GM19043 (cell line): ENCODE measurements around the gene CDK14.
"Not testable (repeated sequence)": the region's sequence is repeated elsewhere in the genome, so short reads cannot be mapped to it uniquely, and the experiment has no call there.

Experiments used
- ATAC-seq: cut with Tn5 transposase; IDR thresholded peaks from one replicate; pipeline ENCODE4 v1.9.1; 2021; ENCODE audit warnings: low read depth; ENCODE audit not compliant: unreplicated experiment

CDK14 gene

DNA sequence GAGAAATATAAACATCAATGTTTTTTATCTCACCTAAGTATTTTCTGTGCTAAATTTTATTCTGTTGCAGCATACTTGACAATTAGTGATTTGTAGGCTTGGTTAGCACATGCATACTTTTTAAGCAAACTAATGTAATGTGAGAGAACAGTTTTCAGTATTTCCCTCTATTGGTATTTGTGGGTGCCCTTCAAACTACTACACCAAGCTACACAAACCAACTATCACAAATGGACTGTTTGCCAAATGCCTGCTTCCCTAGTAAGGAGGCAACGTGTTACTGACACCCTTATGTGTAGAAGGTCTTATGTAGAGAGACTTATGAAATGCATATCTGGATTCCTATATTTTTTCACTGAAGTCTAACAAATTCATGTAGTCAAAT is 569.7 kb downstream of the CDK14 start:
- ATAC-seq, result peak; percentile 43

DNA sequence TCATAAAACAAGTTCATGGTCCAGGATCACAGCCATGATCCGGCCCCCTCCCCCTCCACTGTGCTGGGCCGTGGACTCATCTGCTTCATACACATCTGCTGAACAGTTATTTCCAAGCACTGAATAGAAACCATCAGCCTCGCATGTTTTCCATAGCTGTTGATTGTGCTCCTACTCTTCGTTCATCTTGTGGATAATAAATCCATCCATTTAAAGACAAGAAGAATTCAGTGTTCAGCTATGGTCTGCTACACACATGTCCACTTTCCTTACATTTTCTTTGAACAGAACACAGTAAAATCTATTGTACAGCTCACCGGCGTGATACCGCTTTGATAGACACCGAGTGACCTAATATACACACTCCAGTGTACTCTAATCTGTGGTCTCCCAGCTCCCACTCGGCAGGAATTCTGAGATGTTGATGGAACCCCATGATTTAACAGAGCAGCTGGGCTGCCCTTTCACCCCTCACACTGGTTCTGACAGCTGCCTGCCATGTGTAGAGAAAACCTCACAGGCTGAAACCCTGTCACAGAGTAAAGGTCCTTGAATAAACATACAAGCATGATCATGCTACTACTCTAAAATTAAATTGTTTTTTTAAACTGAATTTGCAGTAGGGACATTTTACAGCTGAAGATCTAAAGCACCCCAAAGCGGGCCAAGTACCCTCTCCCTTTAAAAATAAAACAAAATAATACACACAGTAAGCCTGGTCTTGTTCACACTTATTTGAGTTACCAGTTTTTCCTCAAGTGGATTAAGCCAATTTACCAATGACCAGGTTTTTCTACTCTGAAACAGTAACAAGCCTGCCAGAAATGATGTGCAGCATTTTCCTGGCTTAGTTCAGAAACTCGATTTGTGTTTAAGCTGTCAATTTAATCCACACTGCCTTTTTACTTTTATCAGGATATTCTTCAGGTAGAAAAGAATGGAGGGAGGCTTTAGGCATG is 573.0 kb downstream of the CDK14 start:
- ATAC-seq, result no peak

DNA sequence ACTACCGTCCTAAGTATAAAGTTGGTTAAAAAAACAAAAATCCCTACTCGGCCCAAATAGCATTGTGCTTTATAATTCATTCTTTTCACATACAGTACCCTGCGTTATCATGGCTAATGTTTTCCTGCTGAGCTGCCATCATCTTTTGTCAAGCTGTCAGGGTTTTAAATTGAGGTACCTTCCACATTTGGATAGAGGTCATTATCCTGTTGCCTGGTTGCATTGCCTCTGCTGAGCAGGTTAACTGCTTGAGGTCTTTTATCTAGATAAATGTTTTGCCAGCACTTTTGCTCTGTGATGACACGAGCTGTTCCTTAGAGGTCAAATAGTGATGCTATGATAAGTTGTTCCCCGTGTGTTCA is 573.7 kb downstream of the CDK14 start:
- no peak for ATAC-seq

- not testable (repeated sequence) for ATAC-seq
These were observed 577.1 kb downstream of the CDK14 start for GRCh38 chr7:91173265-91173664.

DNA sequence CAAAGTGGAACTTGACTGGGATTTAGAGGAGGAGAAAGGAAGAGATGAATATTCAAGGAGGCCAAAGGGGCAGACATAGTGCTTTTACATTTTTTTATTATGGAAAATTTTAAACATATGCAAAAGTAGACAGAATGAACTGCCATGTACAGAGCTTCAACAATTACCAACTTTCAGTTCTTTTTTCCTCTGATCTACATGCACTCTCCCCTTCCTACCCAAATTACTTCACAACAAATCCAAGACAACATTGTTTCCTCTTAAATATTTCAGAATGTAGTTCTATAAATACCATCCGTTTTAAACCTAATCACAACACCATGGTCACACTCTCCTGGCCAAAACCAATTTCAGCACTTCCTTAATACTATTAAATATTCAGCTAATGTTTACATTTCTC is 584.6 kb downstream of the CDK14 start:
- ATAC-seq, result no peak

DNA sequence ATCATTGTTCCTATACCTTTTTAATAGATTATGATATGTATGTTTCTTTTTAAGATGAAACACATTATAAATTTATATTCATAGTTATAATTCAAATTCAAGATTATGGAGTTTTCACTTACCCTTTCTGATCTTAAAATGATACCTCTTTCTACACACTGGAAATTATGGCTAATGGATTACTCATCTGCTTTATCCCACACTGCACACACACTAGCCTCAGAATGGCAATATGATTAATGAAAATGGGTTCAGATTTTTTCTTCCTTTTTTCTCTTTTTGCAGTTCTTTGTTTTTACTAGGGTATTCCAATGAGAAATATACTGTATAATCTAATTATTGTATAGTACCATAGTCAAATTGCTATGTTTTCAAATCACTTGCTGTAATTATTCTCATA is 585.8 kb downstream of the CDK14 start:
- no peak for ATAC-seq

- ATAC-seq, result no peak
These were observed 587.0 kb downstream of the CDK14 start for GRCh38 chr7:91182819-91183764.

DNA sequence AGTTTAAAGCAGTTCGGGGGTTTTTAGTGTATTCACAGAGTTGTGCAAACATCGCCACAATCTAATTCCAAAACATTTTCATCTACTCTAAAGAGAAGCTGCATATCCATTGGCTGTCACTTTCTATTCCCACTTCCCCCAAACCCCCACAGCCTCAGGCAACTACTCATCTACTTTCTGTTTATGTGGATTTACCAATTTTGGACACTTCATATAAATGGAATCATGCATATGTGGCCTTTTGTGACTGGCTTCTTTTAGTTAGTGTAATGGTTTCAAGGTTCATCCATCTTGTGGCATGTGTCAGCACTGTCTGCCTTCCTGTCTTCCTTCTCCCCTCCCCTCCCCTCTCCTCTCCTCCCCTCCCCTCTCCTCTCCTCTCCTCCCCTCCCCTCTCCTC is 589.6 kb downstream of the CDK14 start:
- ATAC-seq, result no peak

GRCh38 chr7:91187061-91187460 is 590.9 kb downstream of the CDK14 start:
- ATAC-seq, result no peak

GRCh38 chr7:91191771-91192170 is 595.6 kb downstream of the CDK14 start:
- no peak for ATAC-seq

- no peak for ATAC-seq
These were observed 597.0 kb downstream of the CDK14 start for GRCh38 chr7:91193141-91193540.

- no peak for ATAC-seq
These were observed 598.7 kb downstream of the CDK14 start for GRCh38 chr7:91194841-91195240.

- ATAC-seq, result no peak
These were observed 599.9 kb downstream of the CDK14 start for GRCh38 chr7:91196058-91196457.

GRCh38 chr7:91198371-91198770 is 602.2 kb downstream of the CDK14 start:
- no peak for ATAC-seq

DNA sequence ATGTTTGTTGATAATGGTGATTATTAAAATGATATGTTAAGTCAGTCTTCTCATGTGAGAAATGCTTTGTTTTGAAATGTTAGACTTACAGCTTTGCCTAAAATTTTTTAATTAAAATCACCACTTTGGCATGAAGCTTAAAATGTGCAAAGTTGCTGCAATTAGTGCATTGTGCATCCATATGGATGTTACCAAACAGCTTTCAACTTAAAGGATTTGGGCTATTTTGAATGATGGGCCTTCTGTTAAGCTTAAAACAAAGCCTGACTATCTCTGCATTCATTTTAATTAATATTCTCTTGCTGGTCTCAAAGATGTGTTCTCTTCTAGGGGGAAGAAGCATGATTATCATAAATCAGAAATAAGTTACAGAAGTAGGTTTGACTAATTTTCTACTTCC is 603.5 kb downstream of the CDK14 start:
- ATAC-seq, result no peak

DNA sequence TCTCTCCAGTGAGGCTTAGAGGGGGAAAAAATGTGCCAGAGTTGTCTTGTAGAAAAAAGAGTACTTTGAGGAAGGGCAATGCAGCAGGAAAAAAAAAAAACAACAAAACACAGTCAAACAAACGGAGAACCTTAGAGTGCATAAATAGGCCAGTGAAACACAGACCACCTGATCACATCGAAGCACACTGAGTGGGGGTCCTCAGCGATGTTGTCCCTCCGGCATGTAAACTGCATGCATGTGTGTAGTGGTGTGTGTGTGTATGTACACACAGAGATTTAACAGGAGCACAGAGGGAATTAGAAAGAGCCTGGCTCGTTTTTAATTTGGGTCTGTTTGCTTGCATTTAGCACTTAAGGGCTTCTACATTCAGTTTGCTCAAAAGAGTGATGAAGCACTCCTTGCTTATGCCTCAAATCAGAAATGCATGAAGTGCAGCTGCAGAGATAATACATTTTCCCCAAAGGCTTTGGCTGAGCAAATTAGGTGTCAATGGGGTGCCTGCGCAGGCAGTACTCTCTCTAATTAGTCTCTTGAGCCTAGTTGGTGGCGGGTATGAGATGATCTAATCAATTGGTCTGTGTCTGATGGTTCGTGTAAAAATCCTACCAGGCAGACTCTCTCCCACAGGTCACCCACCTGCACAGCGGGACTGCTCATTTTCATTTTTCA is 605.5 kb downstream of the CDK14 start:
- no peak for ATAC-seq

GRCh38 chr7:91206361-91206960 is 610.3 kb downstream of the CDK14 start:
- no peak for ATAC-seq

- no peak for ATAC-seq
These were observed 616.5 kb downstream of the CDK14 start for GRCh38 chr7:91212582-91212981.

GRCh38 chr7:91226411-91226810 is 630.3 kb downstream of the CDK14 start:
- no peak for ATAC-seq

GRCh38 chr7:91228327-91228726 is 632.2 kb downstream of the CDK14 start:
- ATAC-seq, result no peak
